ENCODE results near the gene TPST2. TPM values are rescaled to one million over a fixed set of nuclear protein-coding genes. Genes with fewer than 3 reads are reported as not detected.

Gene TPST2
- total RNA-seq, 4 donors from 2014 or later = 39.1 to 83.4 (median 60.6) TPM

DNA sequence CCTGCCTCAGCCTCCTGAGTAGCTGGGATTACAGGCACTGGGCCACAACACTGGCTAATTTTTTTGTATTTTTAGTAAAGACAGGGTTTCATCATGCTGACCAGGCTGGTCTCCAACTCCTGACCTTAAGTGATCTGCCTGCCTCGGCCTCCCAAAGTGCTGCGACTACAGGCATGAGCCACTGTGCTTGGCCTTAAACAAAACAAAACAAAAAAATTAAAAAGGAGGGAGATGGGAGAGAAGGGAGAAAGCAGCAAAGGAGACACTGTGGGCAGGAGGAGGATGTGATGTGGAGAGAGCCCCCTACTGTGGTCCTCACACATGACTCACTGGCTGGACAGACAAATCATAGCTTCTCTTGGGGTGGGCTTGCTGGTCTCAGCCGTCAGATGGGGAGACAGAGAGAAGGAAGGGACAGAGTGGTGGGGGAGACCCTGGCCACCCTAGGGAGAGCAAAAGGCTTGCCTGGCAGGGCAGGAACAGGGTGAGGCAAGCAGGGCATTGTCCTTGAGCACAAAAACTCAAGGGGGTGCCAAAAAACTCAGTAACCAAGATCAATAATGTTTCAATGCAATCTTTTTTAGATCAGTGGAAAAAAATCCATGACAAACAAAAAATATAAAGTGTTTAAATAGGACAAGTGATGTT, 31.6 kb downstream of the TPST2 start:
- Histone ChIP-seq H3K4me3 (no peak overlapping the region), H3K27ac (no peak overlapping the region), H3K27me3 (no peaks in the 10 kb centered on the region), H3K4me1 (peaks cover 0 to 8% (median 0%) of the 10 kb centered on the region in 4 donors), H3K36me3 (no peaks in the 10 kb centered on the region), H3K9me3 (no peaks in the 10 kb centered on the region)
- no peak for DNase-seq (ENCODE audit: low spot score in 2 of 2)
- TF ChIP-seq, protein P1, sequence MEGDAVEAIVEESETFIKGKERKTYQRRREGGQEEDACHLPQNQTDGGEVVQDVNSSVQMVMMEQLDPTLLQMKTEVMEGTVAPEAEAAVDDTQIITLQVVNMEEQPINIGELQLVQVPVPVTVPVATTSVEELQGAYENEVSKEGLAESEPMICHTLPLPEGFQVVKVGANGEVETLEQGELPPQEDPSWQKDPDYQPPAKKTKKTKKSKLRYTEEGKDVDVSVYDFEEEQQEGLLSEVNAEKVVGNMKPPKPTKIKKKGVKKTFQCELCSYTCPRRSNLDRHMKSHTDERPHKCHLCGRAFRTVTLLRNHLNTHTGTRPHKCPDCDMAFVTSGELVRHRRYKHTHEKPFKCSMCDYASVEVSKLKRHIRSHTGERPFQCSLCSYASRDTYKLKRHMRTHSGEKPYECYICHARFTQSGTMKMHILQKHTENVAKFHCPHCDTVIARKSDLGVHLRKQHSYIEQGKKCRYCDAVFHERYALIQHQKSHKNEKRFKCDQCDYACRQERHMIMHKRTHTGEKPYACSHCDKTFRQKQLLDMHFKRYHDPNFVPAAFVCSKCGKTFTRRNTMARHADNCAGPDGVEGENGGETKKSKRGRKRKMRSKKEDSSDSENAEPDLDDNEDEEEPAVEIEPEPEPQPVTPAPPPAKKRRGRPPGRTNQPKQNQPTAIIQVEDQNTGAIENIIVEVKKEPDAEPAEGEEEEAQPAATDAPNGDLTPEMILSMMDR (IDR thresholded peaks at IDR 0.05) = no peak
- TF ChIP-seq EP300 (IDR thresholded peaks at IDR 0.05) (no peak), POLR2A (IDR thresholded peaks at IDR 0.05) (no peak)
- WGBS, 2 donors = 55 to 56% methylated on average over 3 of the region's 3 CpGs

DNA sequence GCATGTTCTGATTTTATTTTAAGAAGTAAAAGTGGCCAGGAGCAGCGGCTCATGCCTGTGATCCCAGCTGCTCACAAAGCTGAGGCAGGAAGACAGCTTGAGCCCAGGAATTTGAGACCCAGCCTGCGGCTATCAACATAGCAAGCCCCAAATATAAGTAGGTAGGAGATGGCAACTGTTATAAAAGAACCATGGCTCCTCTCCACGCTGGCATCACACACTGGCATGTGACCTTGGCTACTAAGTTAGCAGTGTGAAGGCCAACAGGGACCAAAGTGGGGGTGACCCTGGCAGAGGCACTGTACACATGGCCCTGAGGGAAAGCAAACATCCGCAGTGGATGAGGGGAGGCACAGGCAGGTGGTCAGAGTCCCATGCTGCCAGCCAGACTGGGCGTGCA, 33.0 kb downstream of the TPST2 start:
- WGBS, 2 donors = 87% methylated on average over 5 of the region's 5 CpGs
- no peak overlapping the region for H3K27ac ChIP-seq
- H3K4me3 ChIP-seq = no peak overlapping the region
- TF ChIP-seq, protein P1 (IDR thresholded peaks at IDR 0.05) = no peak
- TF ChIP-seq POLR2A (IDR thresholded peaks at IDR 0.05) (no peak), EP300 (IDR thresholded peaks at IDR 0.05) (no peak)
- no peaks in the 10 kb centered on the region for H3K27me3 ChIP-seq
- H3K4me1 ChIP-seq = peaks cover 0 to 6% (median 0%) of the 10 kb centered on the region in 4 donors
- DNase-seq (ENCODE audit: low spot score in 2 of 2) = no peak
- H3K36me3 ChIP-seq = no peaks in the 10 kb centered on the region
- no peaks in the 10 kb centered on the region for H3K9me3 ChIP-seq

DNA sequence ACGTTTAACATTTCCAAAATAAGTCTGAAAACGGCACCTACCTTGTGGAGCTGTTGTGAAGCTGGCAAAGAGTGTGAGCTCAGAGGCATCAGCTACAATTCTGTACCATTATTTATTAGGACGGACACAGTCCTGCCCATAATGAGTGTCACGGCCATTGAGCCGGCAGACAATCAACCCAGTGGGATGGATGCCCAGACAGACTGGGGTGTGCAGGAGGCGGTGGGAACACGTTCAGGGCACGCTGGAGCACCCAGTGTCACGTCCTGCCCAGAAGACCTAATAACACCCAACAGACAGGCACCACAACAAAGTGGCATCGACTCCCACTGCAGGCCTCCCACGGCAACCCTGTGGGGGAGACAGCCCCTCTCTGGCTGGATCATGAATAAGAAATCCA, 34.5 kb downstream of the TPST2 start:
- 84 to 85% methylated on average over 11 of the region's 11 CpGs for WGBS, 2 donors
- H3K9me3 ChIP-seq = no peaks in the 10 kb centered on the region
- no peaks in the 10 kb centered on the region for H3K36me3 ChIP-seq
- H3K4me3 ChIP-seq = no peak overlapping the region
- TF ChIP-seq, protein P1 (IDR thresholded peaks at IDR 0.05) = no peak
- TF ChIP-seq EP300 (IDR thresholded peaks at IDR 0.05) = no peak
- no peak for TF ChIP-seq POLR2A (IDR thresholded peaks at IDR 0.05)
- H3K4me1 ChIP-seq = peaks cover 0 to 11% (median 3%) of the 10 kb centered on the region in 4 donors
- H3K27ac ChIP-seq = no peak overlapping the region
- no peaks in the 10 kb centered on the region for H3K27me3 ChIP-seq
- DNase-seq (ENCODE audit: low spot score in 2 of 2) = no peak

DNA sequence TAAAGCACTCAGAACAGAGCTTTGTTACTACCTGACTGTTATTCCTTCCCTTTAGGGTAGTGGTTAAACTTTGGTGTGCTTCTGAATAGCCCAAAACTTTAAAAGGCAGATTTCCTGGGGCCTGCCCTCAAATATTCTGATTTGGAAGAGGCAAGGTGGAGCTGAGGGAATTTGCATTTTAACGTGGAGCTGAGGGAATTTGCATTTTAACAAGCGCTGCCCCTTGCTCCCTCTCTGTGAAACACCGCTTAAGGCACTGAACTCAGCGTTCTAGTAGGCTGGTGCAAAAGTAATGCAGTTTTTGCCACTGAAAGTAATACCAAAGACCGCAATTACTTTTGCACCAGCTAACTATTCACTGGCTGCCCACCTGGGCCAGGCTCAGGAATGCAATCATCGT, 35.0 kb downstream of the TPST2 start:
- no peak for DNase-seq (ENCODE audit: low spot score in 2 of 2)
- Histone ChIP-seq H3K9me3 (no peaks in the 10 kb centered on the region), H3K4me1 (peaks cover 0 to 16% (median 3%) of the 10 kb centered on the region in 4 donors), H3K4me3 (no peak overlapping the region), H3K36me3 (no peaks in the 10 kb centered on the region), H3K27ac (no peak overlapping the region), H3K27me3 (no peaks in the 10 kb centered on the region)
- WGBS, 2 donors = 73 to 78% methylated on average over 6 of the region's 6 CpGs
- TF ChIP-seq, protein P1 (IDR thresholded peaks at IDR 0.05) = no peak
- TF ChIP-seq EP300 (IDR thresholded peaks at IDR 0.05) (no peak), POLR2A (IDR thresholded peaks at IDR 0.05) (no peak)

DNA sequence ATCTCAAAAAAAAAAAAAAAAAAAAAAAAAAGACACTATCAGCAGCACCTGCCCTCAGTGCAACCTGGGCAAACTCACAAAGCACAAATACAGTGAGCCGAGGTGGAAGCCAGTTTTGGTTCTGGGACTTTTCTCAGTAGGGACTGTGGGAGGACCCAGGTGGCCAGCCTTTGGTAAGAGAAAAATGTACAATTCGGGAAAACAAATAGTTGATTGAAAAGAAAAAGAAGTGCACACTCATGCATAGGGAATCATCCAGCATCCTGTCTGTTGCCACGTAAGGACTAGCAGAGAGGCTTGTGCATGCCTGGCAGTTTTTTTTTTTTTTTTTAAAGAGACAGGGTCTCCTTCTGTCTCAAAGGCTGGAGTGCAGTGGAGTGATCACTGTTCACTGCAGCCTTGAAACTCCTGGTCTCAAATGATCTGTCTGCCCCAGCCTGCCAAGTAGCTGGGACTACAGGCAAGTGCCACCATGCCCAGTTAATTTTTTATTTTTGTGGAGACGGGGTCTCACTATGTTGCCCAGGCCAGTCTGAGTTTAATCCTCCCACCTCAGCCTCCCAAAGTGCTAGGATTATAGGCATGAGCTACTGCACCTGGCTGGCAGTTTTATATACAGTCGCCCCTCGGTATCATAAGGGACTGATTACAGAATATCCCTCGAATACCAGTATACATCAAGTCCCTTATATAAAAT, 36.7 kb downstream of the TPST2 start:
- WGBS, 2 donors = 55 to 62% methylated on average over 7 of the region's 7 CpGs
- Histone ChIP-seq H3K9me3 (no peaks in the 10 kb centered on the region), H3K4me3 (no peak overlapping the region), H3K36me3 (no peaks in the 10 kb centered on the region), H3K27ac (no peak overlapping the region), H3K27me3 (no peaks in the 10 kb centered on the region), H3K4me1 (peaks cover 0 to 17% (median 3%) of the 10 kb centered on the region in 4 donors)
- TF ChIP-seq, protein P1 (IDR thresholded peaks at IDR 0.05) = no peak
- TF ChIP-seq EP300 (IDR thresholded peaks at IDR 0.05) (no peak), POLR2A (IDR thresholded peaks at IDR 0.05) (no peak)
- no peak for DNase-seq (ENCODE audit: low spot score in 2 of 2)

Measured in tibial nerve (tissue), 4 donors.